ENCODE data around the gene ATP1A2. TPM values are rescaled to one million over a fixed set of nuclear protein-coding genes. Genes with fewer than 3 reads are reported as not detected.
"Not testable (repeated sequence)": the region's sequence is repeated elsewhere in the genome, so short reads cannot be mapped to it uniquely, and the experiment has no call there.

ATP1A2 gene
- polyA plus RNA-seq, 4 donors = 3.9 to 5.7 (median 4.8) TPM

DNA sequence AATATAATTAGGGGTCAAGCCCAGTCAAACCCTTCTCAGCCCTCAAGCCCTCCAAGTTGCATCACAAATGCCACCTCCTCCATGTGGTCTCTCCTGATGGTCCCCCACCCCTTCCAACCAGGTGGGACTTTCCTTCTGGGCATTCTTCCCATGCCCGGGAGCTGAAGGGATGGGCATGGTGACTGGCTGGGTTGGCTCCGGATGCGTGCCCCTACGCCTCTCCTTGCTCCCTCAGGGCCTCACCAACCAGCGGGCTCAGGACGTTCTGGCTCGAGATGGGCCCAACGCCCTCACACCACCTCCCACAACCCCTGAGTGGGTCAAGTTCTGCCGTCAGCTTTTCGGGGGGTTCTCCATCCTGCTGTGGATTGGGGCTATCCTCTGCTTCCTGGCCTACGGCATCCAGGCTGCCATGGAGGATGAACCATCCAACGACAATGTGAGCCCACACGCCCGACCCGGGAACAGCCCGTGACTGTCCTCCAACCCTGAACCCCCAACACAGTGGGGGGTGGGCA lies 7.5 kb downstream of the ATP1A2 start:
- no peak for DNase-seq (ENCODE audit: low read depth in 4 of 4, low spot score in 2 of 4)

DNA sequence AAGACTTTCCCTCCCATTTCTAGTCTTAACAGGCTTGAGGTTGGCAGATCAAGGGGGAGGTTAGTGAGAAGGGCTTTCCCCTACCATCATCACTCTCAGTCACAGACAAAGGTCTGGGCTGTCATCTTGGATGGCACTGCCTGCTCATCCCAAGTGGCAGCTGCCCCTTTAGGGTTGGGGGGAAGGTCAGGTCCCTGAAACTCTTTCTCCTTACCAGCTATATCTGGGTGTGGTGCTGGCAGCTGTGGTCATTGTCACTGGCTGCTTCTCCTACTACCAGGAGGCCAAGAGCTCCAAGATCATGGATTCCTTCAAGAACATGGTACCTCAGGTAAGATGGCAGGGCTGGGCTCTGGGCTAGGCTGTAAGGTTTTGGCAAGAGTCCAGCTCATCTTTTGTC lies 8.2 kb downstream of the ATP1A2 start:
- no peak for DNase-seq (ENCODE audit: low read depth in 4 of 4, low spot score in 2 of 4)

DNA sequence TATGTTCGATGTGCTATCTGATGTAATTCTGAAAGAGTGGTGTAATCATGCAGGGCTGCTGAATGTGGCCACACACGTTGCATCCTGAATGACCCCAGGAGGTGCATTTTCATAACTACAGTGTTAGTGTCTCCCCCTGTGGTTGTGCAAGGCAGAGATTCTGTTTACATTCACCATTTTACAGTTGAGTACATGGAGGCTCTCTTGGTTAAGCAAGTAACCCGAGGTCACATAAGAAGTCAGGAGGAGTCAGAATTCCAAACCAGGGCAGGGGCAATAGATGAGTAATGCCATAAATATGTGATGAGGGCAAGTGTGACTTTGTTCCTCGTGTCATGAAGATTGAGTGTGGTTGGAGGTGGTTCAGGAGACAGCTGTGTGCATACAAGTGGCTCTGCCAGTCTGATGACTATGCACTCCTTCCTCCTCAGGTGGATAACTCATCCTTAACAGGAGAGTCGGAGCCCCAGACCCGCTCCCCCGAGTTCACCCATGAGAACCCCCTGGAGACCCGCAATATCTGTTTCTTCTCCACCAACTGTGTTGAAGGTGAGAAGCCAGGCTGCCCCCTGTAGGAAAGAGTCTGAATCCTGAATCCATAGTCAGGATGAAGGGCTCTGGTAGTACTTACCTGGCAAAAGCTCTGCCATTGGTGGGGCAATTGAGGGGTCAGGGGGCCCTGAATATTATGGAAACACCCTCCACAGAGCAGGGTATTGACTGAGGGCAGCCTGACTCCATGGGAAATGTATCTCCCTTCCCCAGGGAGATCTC lies 9.3 kb downstream of the ATP1A2 start:
- no peak for DNase-seq (ENCODE audit: low read depth in 4 of 4, low spot score in 2 of 4)

DNA sequence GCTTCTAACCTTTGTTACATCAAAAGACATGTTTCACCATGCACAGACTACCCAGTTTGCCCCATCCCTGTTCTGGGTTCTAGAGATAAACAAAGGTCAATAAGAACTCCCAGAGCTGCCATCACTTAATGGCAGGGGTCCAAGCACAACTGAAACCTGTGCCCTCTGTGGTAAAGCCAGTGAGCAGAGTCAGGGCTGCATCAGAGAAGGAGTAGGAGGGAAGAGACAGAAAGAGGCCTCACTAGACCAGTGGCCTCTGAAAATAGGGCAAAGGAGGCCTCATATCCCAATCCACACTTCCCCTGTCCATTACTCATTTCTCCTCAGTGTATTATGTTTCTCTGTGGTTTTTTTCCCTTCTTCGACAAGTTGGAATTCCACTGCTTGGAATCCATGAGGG lies 10.2 kb downstream of the ATP1A2 start:
- DNase-seq (ENCODE audit: low read depth in 4 of 4, low spot score in 2 of 4) = no peak

DNA sequence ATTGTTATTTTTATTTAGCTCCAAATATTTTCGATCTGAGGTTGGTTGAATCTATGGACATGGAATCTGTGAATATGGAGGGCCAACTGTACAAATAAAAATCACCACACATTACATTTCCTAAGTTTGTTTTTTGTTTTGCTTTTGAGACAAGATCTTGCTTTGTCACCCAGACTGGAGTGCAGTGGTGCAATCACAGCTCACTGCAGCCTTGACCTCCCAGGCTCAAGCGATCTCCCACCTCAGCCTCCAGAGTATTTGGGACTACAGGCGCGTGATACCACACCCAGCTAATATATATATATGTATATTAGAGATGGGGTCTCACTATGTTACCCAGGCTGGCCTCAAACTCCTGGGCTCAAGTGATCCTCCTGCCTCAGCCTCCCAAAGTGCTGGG lies 10.8 kb downstream of the ATP1A2 start:
- not testable (repeated sequence) for DNase-seq (ENCODE audit: low read depth in 4 of 4, low spot score in 2 of 4)

DNA sequence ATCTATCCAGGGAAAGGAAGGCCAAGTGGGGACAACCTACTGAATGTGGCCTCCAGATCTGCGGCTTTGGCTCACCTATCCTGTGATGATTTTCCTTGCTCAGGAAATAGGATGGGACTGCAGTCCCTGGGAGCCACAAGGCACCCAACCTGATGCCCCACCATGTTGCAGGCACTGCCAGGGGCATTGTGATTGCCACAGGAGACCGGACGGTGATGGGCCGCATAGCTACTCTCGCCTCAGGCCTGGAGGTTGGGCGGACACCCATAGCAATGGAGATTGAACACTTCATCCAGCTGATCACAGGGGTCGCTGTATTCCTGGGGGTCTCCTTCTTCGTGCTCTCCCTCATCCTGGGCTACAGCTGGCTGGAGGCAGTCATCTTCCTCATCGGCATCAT lies 11.8 kb downstream of the ATP1A2 start:
- no peak for DNase-seq (ENCODE audit: low read depth in 4 of 4, low spot score in 2 of 4)

DNA sequence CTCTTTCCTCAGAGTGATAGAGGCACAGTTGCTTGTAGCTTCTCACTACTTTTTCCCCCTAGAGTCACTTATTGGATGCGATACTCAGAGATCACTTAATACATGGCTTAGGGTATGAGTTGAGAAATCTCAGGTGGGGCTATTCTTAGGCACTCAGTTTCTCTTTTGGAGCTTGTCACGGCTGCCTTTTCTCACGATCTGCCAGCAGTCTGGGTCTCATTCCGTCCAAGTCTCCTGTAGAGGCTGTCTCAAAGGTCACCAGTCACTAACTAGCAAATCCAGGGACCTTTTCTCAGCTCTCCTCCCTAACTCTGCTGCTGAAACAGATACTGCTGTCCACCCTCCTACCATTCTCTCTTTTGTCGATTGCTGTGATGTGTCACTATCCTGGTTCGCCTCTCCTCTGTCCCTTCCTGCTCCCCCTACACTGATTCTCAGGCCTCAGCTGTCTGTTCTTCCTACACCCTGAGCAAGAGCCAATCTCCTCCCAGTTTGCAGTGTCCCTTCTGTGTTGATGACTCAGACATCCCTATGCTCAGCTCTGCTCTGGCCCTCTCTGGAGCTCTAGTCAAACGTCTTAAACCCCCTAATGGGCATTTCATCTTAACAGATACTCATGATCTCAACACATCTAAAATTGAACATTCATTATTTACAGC lies 12.4 kb downstream of the ATP1A2 start:
- DNase-seq (ENCODE audit: low read depth in 4 of 4, low spot score in 2 of 4) = no peak

DNA sequence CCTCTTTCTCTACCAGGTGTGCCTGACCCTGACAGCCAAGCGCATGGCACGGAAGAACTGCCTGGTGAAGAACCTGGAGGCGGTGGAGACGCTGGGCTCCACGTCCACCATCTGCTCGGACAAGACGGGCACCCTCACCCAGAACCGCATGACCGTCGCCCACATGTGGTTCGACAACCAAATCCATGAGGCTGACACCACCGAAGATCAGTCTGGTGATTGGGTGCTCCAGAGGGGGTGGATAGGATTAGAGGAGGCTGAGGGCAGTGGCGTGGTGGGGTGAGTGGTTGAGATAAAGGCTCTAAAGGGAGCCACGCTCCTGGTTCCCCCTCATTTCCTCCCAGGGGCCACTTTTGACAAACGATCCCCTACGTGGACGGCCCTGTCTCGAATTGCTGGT lies 13.1 kb downstream of the ATP1A2 start:
- DNase-seq (ENCODE audit: low read depth in 4 of 4, low spot score in 2 of 4) = no peak

DNA sequence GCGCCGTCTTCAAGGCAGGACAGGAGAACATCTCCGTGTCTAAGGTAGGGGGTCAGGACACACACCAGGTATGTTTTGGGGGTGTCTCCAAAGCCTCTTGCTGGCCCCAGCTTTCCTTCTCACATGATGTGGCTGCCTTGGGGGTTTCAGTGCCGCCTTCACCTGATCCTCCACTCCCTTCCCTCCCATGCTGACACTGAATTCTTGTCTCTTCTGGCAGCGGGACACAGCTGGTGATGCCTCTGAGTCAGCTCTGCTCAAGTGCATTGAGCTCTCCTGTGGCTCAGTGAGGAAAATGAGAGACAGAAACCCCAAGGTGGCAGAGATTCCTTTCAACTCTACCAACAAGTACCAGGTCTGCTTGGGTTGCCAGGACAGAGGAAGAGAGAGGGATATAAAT lies 13.5 kb downstream of the ATP1A2 start:
- no peak for DNase-seq (ENCODE audit: low read depth in 4 of 4, low spot score in 2 of 4)

DNA sequence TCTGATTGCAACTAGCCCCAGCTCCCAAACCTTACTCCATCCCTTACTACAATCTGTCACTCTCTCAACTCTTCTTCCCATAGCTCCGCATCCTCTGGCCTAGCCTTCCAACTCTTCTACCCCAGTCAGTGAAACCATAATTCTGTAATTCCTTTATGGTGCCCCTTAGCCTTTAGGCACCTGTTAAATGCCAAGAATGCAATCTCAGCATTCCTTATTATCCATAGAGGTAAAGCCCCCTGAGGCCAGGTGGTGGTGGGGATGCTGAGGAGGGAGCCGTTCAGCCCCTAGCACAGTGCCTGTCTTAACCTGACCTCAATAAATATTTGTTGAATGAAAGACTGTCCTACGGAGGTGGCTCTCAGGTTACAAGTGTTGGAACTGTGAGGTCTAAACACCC lies 14.0 kb downstream of the ATP1A2 start:
- no peak for DNase-seq (ENCODE audit: low read depth in 4 of 4, low spot score in 2 of 4)

DNA sequence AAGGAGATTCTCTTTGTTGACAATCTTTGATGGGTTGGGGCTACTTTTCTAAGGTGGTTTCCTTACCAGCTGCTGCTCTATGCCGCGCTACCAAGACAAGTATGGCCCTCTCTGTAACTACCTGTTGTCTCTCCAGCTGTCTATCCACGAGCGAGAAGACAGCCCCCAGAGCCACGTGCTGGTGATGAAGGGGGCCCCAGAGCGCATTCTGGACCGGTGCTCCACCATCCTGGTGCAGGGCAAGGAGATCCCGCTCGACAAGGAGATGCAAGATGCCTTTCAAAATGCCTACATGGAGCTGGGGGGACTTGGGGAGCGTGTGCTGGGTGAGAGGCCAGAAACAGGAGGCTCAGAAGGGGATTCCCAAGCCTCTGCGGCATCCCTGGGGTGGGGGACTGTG lies 14.4 kb downstream of the ATP1A2 start:
- DNase-seq (ENCODE audit: low read depth in 4 of 4, low spot score in 2 of 4) = no peak

DNA sequence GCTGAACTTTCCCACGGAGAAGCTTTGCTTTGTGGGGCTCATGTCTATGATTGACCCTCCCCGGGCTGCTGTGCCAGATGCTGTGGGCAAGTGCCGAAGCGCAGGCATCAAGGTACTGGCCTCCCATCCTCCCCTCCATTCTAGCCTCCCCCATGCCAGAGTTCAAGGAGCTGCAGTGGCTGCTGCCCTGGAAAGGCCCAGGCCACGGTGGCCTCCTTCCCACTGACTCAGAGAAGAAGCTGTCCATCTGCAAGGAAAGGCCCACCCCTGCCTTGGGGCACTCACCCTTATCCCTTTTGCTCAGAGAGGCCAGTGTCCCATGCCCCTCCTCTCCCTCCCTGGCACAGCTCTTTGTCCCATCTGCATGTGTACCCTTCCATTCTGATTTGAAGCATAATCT lies 14.9 kb downstream of the ATP1A2 start:
- no peak for DNase-seq (ENCODE audit: low read depth in 4 of 4, low spot score in 2 of 4)

DNA sequence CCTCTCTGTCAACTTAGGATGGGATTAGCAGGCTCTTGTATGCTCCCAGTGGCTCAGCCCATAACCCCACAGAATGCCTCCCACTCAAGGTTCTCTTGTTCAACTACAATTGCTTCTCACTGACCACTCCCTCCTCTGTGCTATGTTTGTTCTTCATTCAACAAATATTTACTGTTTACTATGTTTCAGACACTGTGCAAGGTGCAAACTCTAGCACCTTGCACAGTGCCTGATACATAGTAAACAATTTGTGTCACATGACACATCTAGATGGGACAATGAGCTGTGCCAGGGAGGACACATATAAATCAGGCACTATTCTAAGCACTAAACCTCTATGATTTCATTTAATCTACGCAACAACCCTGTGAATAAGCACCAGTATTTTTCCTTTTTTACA lies 15.4 kb downstream of the ATP1A2 start:
- DNase-seq (ENCODE audit: low read depth in 4 of 4, low spot score in 2 of 4) = no peak

DNA sequence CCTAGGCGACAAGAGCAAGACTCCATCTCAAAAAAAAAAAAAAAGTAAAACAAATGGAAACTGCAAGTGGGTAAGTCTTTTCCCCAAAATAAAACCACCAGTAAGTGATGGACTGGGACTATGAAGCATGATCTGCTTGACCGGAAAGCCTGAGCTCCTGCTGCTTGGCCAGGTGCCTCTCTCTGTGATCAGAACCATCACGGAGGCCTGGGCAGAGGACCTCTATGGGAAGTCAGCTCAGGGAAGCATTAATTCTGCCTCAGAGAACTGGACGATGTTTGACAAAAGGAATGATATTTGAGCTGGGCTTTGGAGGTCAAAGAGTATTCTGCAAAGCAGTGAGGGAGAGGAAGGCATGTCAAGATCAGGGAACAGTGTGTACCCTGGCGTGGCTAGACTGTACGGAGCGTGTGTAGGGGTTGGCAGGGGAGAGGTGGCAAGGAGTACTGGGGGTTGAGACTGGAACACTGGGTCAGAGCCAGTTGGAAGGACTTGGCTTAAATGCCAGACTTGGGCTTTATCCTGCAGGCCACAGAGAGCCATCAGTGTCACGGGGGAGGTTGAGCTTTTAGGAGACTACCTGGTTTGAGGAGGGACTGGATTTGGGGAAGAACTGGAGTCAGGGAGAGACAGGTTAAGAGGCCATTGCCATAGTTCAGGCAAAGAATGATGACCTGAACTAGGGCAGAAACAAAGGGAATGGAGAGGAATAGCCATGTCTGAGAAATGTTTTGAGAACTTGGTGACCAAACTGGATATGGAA lies 16.4 kb downstream of the ATP1A2 start:
- DNase-seq (ENCODE audit: low read depth in 4 of 4, low spot score in 2 of 4) = no peak

DNA sequence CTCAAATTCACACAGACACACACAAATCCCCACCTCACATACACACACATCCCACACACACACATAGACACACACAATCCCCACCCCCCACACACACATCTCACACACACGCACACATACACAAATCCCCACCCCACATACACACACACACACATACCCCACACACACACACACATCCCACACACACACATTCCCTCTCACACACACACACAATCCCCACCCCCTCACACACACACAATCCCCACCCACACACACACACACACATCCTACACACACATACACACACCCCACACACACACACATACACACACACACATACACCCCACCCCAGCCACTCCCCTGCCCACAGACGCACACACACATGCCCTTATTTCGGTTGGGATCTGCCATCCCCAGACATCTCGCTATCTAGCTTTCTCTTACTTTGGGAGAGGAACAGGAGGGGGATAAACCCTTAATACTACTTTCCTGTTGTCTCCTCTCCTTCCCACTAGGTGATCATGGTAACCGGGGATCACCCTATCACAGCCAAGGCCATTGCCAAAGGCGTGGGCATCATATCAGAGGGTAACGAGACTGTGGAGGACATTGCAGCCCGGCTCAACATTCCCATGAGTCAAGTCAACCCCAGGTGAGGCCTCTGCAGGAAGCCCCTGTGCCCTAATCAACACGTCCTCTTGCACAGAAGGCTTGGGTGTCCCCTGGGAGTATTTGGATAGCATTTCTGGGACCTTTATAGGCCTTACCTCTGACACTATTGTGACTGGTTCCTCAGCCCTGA lies 18.6 kb downstream of the ATP1A2 start:
- DNase-seq (ENCODE audit: low read depth in 4 of 4, low spot score in 2 of 4) = no peak

DNA sequence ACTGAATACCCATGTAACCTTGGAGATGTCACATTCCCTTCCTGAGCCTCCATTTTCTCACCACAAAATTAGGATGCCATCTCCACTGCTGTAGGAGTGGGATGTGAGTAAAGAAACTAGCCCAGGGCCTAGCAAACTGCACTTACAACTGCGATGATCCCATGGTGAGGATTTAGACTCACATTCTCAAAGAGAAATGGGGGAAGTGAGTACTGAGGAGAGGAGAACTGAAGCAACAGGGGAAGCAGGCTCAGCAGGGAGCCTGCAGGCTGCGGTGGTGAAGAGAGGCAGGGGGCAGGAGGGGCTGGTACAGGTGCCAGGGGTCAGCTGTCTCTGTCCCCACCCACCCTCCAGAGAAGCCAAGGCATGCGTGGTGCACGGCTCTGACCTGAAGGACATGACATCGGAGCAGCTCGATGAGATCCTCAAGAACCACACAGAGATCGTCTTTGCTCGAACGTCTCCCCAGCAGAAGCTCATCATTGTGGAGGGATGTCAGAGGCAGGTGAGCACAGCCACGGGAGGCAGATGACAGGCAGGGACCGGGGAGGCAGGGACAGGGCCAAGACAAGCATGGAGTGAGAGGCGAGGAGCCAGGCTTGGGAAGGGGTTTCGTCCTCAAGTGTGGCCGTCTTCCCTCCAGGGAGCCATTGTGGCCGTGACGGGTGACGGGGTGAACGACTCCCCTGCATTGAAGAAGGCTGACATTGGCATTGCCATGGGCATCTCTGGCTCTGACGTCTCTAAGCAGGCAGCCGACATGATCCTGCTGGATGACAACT lies 19.4 kb downstream of the ATP1A2 start:
- DNase-seq (ENCODE audit: low read depth in 4 of 4, low spot score in 2 of 4) = no peak

DNA sequence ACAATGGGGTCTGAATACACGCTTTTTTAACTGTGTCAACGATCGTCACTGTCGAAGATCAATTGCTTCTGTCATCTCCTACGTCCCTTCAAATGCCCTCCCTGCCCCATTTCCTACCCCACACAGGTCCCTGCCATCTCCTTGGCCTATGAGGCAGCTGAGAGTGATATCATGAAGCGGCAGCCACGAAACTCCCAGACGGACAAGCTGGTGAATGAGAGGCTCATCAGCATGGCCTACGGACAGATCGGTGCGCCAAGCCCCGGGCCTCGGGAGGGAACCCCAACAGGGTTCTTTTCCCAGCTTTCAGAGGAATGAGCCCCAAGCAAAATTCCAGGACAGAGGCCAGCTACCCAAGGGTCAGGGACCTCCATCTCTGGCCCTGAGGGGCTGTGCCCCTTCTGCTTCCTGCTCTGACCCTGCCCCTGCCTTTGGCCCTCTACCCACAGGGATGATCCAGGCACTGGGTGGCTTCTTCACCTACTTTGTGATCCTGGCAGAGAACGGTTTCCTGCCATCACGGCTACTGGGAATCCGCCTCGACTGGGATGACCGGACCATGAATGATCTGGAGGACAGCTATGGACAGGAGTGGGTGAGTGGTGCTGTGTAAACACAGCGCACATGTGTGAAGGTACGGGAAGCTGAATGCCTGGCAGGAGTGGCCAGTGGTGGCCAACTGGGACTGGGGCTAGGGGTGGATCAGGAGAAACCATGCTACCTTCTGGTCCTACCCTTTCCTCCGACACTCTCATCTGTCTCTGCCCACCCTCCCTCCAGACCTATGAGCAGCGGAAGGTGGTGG lies 20.8 kb downstream of the ATP1A2 start:
- DNase-seq (ENCODE audit: low read depth in 4 of 4, low spot score in 2 of 4) = no peak

DNA sequence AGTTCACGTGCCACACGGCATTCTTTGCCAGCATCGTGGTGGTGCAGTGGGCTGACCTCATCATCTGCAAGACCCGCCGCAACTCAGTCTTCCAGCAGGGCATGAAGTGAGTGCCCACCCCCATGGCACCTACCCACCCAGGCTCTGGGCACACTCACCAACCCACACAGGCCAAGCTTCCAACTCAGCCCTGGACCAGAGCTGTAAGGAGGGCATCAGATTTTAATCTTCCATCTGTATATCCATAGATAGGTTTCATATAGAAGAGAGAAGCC lies 21.3 kb downstream of the ATP1A2 start:
- no peak for DNase-seq (ENCODE audit: low read depth in 4 of 4, low spot score in 2 of 4)

DNA sequence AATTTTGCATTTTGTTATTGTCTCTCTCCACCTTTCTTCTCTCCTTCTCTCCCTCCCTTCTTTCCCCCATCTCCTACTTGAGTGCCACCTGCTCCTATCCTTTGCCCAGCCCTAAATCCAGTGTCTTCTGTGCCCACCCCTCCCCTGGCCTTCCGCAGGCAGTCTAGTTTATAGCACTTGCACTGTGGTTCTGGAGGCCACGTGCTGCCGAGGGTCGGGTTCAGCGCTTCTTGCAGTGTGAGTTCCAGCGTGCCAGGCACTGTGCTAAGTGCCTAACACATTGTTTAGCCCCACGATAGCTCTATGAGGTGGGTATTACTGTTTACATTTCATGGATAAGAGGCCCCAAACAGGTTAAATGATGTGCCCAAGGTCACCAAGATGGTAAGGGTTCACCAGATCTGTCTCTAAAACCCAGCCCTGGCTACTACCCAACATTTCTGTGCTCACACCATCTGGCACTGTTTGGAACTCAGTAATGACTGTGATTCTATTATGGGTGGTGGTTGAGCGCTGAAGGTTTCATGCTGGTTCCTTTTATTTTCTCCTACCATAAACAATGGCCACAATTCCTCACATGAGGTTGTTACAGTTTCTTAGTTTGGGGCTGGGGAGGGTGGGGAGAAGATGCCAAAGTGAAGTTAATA lies 21.8 kb downstream of the ATP1A2 start:
- no peak for DNase-seq (ENCODE audit: low read depth in 4 of 4, low spot score in 2 of 4)

Measured in left renal cortex interstitium (tissue), 4 donors.